HL-60 (cell line): ENCODE data around the gene ANKDD1B.

Experiments used
- GABPA ChIP-seq: IDR thresholded peaks from 2 replicates; pipeline ENCODE4 v1.6.1; 2012; ENCODE audit warnings: low read depth
- POLR2AphosphoS5 ChIP-seq: IDR thresholded peaks from 2 replicates; pipeline ENCODE4 v1.6.1; 2012; ENCODE audit warnings: low read depth
- TF ChIP-seq, protein P1 (sequence below): IDR thresholded peaks from one replicate; pipeline ENCODE4 v1.5.1; 2011; ENCODE audit warnings: low read length, control low read depth, inconsistent platforms; ENCODE audit not compliant: insufficient read depth

DNA sequence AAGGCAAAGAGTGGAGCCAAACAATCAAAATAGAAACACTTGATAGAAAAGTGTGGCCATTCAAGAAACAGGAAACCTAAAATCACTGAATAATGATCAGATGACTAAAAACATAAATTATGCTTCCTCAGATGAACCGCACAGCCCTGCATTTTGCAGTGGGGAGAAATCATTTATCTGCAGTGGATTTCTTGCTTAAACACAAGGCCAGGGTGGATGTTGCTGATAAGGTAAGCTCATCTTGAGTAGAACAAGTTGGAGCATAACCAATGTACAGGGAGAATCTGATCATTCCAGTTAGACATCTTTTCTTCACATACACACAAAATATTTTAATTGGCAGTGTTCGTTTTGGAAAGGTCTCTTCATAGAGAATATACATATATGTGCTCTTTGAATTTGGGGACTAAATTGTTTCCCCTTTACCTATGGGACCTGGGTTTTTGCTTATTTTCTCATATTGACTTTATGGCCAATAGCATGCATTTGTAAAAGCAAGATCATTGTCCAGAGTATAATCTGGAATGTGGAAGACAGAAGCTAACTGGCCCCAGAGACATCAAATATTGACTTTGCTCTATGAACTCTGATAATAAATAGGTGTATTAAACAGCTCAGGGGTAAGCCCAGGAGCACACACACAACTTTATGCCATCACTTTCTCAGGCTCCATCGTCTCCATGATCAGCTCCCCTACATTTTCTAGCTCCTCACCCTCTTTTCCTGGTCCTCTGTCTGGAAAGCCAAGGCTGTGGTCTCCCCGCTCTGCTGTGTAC lies 9.1 kb downstream of the ANKDD1B start:
- TF ChIP-seq, protein P1, sequence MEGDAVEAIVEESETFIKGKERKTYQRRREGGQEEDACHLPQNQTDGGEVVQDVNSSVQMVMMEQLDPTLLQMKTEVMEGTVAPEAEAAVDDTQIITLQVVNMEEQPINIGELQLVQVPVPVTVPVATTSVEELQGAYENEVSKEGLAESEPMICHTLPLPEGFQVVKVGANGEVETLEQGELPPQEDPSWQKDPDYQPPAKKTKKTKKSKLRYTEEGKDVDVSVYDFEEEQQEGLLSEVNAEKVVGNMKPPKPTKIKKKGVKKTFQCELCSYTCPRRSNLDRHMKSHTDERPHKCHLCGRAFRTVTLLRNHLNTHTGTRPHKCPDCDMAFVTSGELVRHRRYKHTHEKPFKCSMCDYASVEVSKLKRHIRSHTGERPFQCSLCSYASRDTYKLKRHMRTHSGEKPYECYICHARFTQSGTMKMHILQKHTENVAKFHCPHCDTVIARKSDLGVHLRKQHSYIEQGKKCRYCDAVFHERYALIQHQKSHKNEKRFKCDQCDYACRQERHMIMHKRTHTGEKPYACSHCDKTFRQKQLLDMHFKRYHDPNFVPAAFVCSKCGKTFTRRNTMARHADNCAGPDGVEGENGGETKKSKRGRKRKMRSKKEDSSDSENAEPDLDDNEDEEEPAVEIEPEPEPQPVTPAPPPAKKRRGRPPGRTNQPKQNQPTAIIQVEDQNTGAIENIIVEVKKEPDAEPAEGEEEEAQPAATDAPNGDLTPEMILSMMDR: no peak
- TF ChIP-seq POLR2AphosphoS5 (no peak), GABPA (no peak)
